HG03520 (cell line): ENCODE data around the gene C14orf132.

ENCODE experiments used
- ATAC-seq: cut with Tn5 transposase; IDR thresholded peaks from one replicate; pipeline ENCODE4 v1.9.1; 2021; ENCODE audit warnings: mild to moderate bottlenecking, moderate library complexity; ENCODE audit not compliant: unreplicated experiment

Gene C14orf132

GRCh38 chr14:96096639-96097610 lies 57.8 kb downstream of the C14orf132 start:
- no peak for ATAC-seq

GRCh38 chr14:96097752-96098151 lies 58.6 kb downstream of the C14orf132 start:
- ATAC-seq: no peak

- no peak for ATAC-seq
These were observed 59.3 kb downstream of the C14orf132 start for GRCh38 chr14:96098309-96098998.

- ATAC-seq: no peak
These were observed 59.8 kb downstream of the C14orf132 start for GRCh38 chr14:96098999-96099335.

- ATAC-seq: no peak
These were observed 61.3 kb downstream of the C14orf132 start for GRCh38 chr14:96100161-96101064.

- ATAC-seq: no peak
These were observed 63.1 kb downstream of the C14orf132 start for GRCh38 chr14:96102081-96102856.

- ATAC-seq: no peak
These were observed 63.9 kb downstream of the C14orf132 start for GRCh38 chr14:96103075-96103474.

- ATAC-seq: no peak
These were observed 64.6 kb downstream of the C14orf132 start for GRCh38 chr14:96103560-96104460.

GRCh38 chr14:96104469-96105057 lies 65.4 kb downstream of the C14orf132 start:
- no peak for ATAC-seq

GRCh38 chr14:96105089-96105925 lies 66.1 kb downstream of the C14orf132 start:
- ATAC-seq: no peak

GRCh38 chr14:96105926-96106441 lies 66.8 kb downstream of the C14orf132 start:
- ATAC-seq: no peak

GRCh38 chr14:96106891-96107290 lies 67.7 kb downstream of the C14orf132 start:
- no peak for ATAC-seq

GRCh38 chr14:96108061-96108795 lies 69.1 kb downstream of the C14orf132 start:
- no peak for ATAC-seq

- no peak for ATAC-seq
These were observed 69.7 kb downstream of the C14orf132 start for GRCh38 chr14:96108911-96109310.

GRCh38 chr14:96109596-96110355 lies 70.6 kb downstream of the C14orf132 start:
- no peak for ATAC-seq

- no peak for ATAC-seq
These were observed 72.9 kb downstream of the C14orf132 start for GRCh38 chr14:96112032-96112431.
